Esophagus muscularis mucosa (tissue), 4 donors: ENCODE results near the gene LPAR1. TPM values are rescaled to one million over a fixed set of nuclear protein-coding genes. Genes with fewer than 3 reads are reported as not detected.

Source experiments
- DNase-seq: peaks from one replicate; pipeline ENCODE4 v3.0.0-alpha.2; 2017; ENCODE audit errors: extremely low spot score
- H3K27ac ChIP-seq, 4 donors: fragments of 200-600 bp; sonication (generic); replicated peaks in 1 of 4; 1 replicate in 3 of 4; 2 replicates in 1 of 4; pipeline ENCODE4 v1.5.1; 2016 to 2019; ENCODE audit warnings: mild to moderate bottlenecking in 1 of 4
- H3K27me3 ChIP-seq, 4 donors: fragments of 200-600 bp; sonication (generic); one replicate each; pipeline versions ENCODE4 v1.5.1 to v1.6.0; 2016 to 2019
- H3K36me3 ChIP-seq, 4 donors: fragments of 200-600 bp; sonication (generic); one replicate each; pipeline ENCODE4 v1.5.1; 2016 to 2019
- H3K4me1 ChIP-seq, 4 donors: fragments of 200-600 bp; sonication (generic); one replicate each; pipeline ENCODE4 v1.5.1; 2016 to 2019
- H3K4me3 ChIP-seq, 4 donors: fragments of 200-600 bp; sonication (generic); 1 replicate in 2 of 4; 2 replicates in 2 of 4; pipeline ENCODE4 v1.5.1; 2016 to 2019; ENCODE audit warnings: mild to moderate bottlenecking in 4 of 4, moderate library complexity in 1 of 4
- H3K9me3 ChIP-seq, 4 donors: fragments of 200-600 bp; sonication (generic); 1 replicate in 3 of 4; 2 replicates in 1 of 4; pipeline ENCODE4 v1.5.1; 2016 to 2019
- CTCF ChIP-seq, 3 experiments: fragments of 200-600 bp in 2 of 3; fragments of 450-650 bp in 1 of 3; sonication (generic) in 2 of 3; IDR thresholded peaks; one replicate each; pipeline ENCODE4 v1.5.1; 2017 to 2019; ENCODE audit warnings: antibody characterized with exemption in 3 of 3, mild to moderate bottlenecking in 2 of 3, moderate library complexity in 1 of 3
- EP300 ChIP-seq: sonication (generic); formaldehyde crosslinking; IDR thresholded peaks from one replicate; pipeline ENCODE4 v1.6.1; 2017; ENCODE audit warnings: antibody characterized with exemption
- POLR2A ChIP-seq: fragments of 450-650 bp; IDR thresholded peaks from one replicate; pipeline ENCODE4 v1.6.1; 2017; ENCODE audit warnings: antibody characterized with exemption, moderate library complexity, mild to moderate bottlenecking, low read depth
- POLR2AphosphoS5 ChIP-seq, 2 donors: sonication (generic); formaldehyde crosslinking; IDR thresholded peaks; one replicate each; pipeline ENCODE4 v1.6.1; 2017; ENCODE audit warnings: antibody characterized with exemption in 2 of 2
- WGBS: methylation state at CpG from one replicate; pipeline ENCODE4 v1.1.5; 2018; 5-methylcytosine and 5-hydroxymethylcytosine counted together
- intact Hi-C: fragments of 100-400 bp; cut with DNase I; formaldehyde crosslinking; loops from one replicate; pipeline ENCODE4 v1.15.1; 2023
- total RNA-seq, 4 donors: library from RNA; depleted of rRNA; stranded (reverse); fragments of >200 nt; gene quantifications; one replicate each; pipeline versions ENCODE4 v1.1.0 to v1.2.1, GENCODE V29; 2016

LPAR1 gene
- total RNA-seq, 4 donors from 2014 or later = 34.1 to 55.5 (median 48.8) TPM

DNA sequence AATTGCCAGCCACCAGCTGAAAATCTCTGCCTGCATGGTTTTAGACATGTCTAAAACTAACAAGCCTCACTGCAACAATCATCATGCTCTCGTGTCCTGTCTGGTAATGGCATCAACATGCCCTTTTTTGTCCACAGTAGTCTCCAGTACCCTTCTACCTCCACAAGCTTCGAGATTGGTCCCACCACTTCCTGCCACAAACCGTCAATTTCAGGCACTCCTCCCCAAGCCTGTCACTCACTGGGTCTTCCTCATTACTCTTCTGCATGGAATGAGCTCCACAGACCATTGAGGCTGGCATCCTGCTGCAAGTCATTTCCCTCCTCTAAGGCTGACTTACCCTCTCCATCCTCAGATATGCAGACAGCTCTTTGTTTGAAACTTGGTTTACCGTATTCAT, 9.0 kb downstream of the LPAR1 start:
- H3K36me3 ChIP-seq = no peaks in the 10 kb centered on the region
- H3K27ac ChIP-seq = no peak overlapping the region
- intact Hi-C loops = no loop called here
- peaks cover 0 to 10% (median 0%) of the 10 kb centered on the region in 4 donors for H3K27me3 ChIP-seq
- 64% methylated on average over 4 of the region's 4 CpGs for WGBS
- no peak for TF ChIP-seq POLR2A
- TF ChIP-seq CTCF (IDR thresholded peaks at IDR 0.05) = no peak
- TF ChIP-seq POLR2AphosphoS5 (IDR thresholded peaks at IDR 0.05) = no peak
- TF ChIP-seq EP300 = no peak
- peaks cover 0 to 9% (median 3%) of the 10 kb centered on the region in 4 donors for H3K4me1 ChIP-seq
- no peak overlapping the region for H3K4me3 ChIP-seq
- no peaks in the 10 kb centered on the region for H3K9me3 ChIP-seq
- DNase-seq = no peak

DNA sequence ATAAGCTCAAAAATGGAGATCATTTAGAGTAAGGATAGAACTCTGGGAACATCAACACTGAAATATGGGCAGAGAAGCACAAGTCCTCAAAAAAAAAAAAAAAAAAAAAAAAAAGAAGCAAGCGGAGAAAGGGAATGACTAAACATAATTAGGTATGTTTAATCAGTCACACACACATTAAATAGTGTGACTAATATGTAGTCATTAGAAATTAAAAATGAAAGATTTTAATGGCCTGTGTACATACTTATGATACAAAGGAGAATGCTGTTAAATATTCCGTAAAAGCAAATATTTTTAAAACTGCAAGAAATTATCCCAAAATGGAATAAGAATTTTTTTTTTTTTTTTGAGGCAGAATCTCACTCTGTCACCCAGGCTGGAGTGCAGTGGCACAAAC, 10.5 kb downstream of the LPAR1 start:
- H3K27ac ChIP-seq = no peak overlapping the region
- H3K4me1 ChIP-seq = peaks cover 0 to 6% (median 0%) of the 10 kb centered on the region in 4 donors
- intact Hi-C loops = no loop called here
- no peaks in the 10 kb centered on the region for H3K27me3 ChIP-seq
- no peak for TF ChIP-seq EP300
- no peak for TF ChIP-seq CTCF (IDR thresholded peaks at IDR 0.05)
- no peak for TF ChIP-seq POLR2A
- TF ChIP-seq POLR2AphosphoS5 (IDR thresholded peaks at IDR 0.05) = no peak
- no peak for DNase-seq
- H3K4me3 ChIP-seq = no peak overlapping the region
- no peaks in the 10 kb centered on the region for H3K9me3 ChIP-seq
- 93% methylated on average over 2 of the region's 2 CpGs for WGBS
- H3K36me3 ChIP-seq = no peaks in the 10 kb centered on the region

DNA sequence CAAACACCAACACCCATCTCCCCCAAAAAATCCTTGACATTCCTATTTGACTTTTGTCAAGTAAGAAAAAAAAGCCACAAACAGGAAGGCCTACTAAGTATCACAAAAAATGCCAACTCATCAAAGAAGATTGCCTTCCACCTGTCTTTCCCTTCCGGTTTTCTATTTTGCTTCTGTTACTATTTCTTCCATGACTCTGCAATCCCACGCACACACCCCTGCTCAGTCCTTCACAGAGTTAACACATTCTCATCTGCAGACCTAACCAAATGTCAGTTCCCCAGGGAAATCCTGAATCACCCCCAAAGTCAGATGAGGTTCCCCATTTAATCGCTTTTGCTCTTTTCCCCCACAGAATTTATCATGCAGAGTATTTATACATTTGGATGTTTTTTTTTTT, 15.1 kb downstream of the LPAR1 start:
- no peak for DNase-seq
- 75% methylated on average over 3 of the region's 3 CpGs for WGBS
- no peak overlapping the region for H3K4me3 ChIP-seq

DNA sequence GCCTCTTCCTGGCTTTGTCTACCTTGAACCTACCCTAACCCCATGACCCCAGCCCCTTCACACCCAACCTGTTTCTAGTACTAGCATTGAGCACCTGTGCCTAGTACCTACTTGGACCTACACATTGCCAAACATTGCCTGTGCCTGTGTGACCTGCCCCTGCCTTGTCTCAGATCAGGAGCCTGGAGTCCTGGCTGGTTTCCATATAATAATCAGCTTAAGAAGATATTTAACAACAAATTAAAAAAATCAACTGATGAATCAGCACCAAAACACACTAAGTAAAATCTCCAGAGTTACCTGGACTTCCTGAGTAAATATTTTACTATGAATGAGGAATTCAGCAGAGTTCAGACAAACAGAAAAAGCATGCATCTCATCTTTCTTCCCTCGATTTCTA, 17.7 kb downstream of the LPAR1 start:
- H3K36me3 ChIP-seq = no peaks in the 10 kb centered on the region
- H3K27ac ChIP-seq = no peak overlapping the region
- H3K9me3 ChIP-seq = no peaks in the 10 kb centered on the region
- WGBS = 73% methylated on average over 1 of the region's 1 CpG
- H3K27me3 ChIP-seq = no peaks in the 10 kb centered on the region
- peaks cover 0 to 12% (median 2%) of the 10 kb centered on the region in 4 donors for H3K4me1 ChIP-seq
- no peak overlapping the region for H3K4me3 ChIP-seq
- DNase-seq = no peak
- intact Hi-C loops = no loop called here
- TF ChIP-seq POLR2AphosphoS5 (IDR thresholded peaks at IDR 0.05) (no peak), POLR2A (no peak), EP300 (no peak), CTCF (IDR thresholded peaks at IDR 0.05) (no peak)

More for the DNA sequence above, 15.1 kb downstream of the LPAR1 start:
- Histone ChIP-seq H3K9me3 (no peaks in the 10 kb centered on the region), H3K27me3 (no peaks in the 10 kb centered on the region), H3K36me3 (no peaks in the 10 kb centered on the region), H3K4me1 (no peaks in the 10 kb centered on the region), H3K27ac (no peak overlapping the region)
- no peak for TF ChIP-seq POLR2A
- no peak for TF ChIP-seq POLR2AphosphoS5 (IDR thresholded peaks at IDR 0.05)
- no peak for TF ChIP-seq CTCF (IDR thresholded peaks at IDR 0.05)
- TF ChIP-seq EP300 = no peak
- intact Hi-C loops = no loop called here

DNA sequence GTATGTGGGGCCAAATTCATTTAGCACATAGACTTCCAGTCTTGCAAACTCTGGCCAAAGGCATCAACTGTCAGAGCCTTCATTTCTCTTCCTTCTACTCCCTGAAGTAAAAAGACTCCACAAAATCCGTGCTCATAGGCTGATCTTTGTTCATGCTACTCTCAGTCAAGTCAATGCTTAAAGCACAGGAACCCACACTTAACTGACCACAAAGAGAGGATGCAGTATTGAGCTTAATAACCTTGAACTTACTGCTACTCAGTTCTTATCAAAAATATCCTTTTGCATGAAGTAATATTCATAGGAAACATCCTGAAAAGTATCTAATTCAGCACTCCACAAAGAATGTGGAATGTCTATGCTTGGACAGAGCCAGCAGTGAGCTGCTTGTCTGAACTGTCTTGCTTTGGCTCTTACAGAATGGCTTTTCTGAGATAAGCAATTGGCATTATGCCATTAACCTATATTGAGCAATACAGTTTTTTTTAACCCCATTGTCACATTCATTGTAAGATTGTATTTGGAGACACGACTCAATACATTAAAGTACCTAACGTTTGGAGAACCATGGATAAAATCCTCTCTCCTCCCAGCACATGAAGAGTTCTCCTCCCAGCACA, 21.7 kb downstream of the LPAR1 start:
- Histone ChIP-seq H3K36me3 (no peaks in the 10 kb centered on the region), H3K4me1 (peaks cover 0 to 12% (median 2%) of the 10 kb centered on the region in 4 donors), H3K27ac (no peak overlapping the region), H3K4me3 (no peak overlapping the region), H3K9me3 (no peaks in the 10 kb centered on the region), H3K27me3 (no peaks in the 10 kb centered on the region)
- DNase-seq = no peak
- 47% methylated on average over 3 of the region's 3 CpGs for WGBS
- intact Hi-C loops = no loop called here
- TF ChIP-seq CTCF (IDR thresholded peaks at IDR 0.05) = no peak
- no peak for TF ChIP-seq POLR2AphosphoS5 (IDR thresholded peaks at IDR 0.05)
- TF ChIP-seq POLR2A = no peak
- TF ChIP-seq EP300 = no peak
